ENCODE data around the gene ADGRB3.
"Not testable (repeated sequence)": the region's sequence is repeated elsewhere in the genome, so short reads cannot be mapped to it uniquely, and the experiment has no call there.

- TF ChIP-seq, protein P1, sequence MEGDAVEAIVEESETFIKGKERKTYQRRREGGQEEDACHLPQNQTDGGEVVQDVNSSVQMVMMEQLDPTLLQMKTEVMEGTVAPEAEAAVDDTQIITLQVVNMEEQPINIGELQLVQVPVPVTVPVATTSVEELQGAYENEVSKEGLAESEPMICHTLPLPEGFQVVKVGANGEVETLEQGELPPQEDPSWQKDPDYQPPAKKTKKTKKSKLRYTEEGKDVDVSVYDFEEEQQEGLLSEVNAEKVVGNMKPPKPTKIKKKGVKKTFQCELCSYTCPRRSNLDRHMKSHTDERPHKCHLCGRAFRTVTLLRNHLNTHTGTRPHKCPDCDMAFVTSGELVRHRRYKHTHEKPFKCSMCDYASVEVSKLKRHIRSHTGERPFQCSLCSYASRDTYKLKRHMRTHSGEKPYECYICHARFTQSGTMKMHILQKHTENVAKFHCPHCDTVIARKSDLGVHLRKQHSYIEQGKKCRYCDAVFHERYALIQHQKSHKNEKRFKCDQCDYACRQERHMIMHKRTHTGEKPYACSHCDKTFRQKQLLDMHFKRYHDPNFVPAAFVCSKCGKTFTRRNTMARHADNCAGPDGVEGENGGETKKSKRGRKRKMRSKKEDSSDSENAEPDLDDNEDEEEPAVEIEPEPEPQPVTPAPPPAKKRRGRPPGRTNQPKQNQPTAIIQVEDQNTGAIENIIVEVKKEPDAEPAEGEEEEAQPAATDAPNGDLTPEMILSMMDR (IDR thresholded peaks at IDR 0.05) = not testable (repeated sequence)
- not testable (repeated sequence) for TF ChIP-seq POLR2AphosphoS5 (IDR thresholded peaks at IDR 0.05)
Measured at GRCh38 chr6:69433116-69433515, 798.0 kb downstream of the ADGRB3 start.
